ENCODE data around the gene YLPM1. TPM values are rescaled to one million over a fixed set of nuclear protein-coding genes. Genes with fewer than 3 reads are reported as not detected.

The YLPM1 gene
- total RNA-seq, 1 donor from 2014 or later: 91.2 TPM

- no peak for ATAC-seq
- intact Hi-C loops (cut with DNase I): no loop called here
- DNase-seq (ENCODE audit: low spot score): no peak
Observed at GRCh38 chr14:74786796-74787315, 23.7 kb downstream of the YLPM1 start.

- DNase-seq (ENCODE audit: low spot score) (no peak), ATAC-seq (no peak)
- intact Hi-C loops (cut with DNase I): no loop called here
Observed at GRCh38 chr14:74792249-74793039, 29.3 kb downstream of the YLPM1 start.

GRCh38 chr14:74793506-74794155, 30.5 kb downstream of the YLPM1 start:
- intact Hi-C loops (cut with DNase I): no loop called here
- ATAC-seq (no peak), DNase-seq (ENCODE audit: low spot score) (no peak)

GRCh38 chr14:74794947-74795346, 31.8 kb downstream of the YLPM1 start:
- ATAC-seq: no peak
- intact Hi-C loops (cut with DNase I): no loop called here
- DNase-seq (ENCODE audit: low spot score): no peak

GRCh38 chr14:74799765-74800164, 36.6 kb downstream of the YLPM1 start:
- no peak for DNase-seq (ENCODE audit: low spot score)
- no peak for ATAC-seq
- intact Hi-C loops (cut with DNase I): loop anchor here (10.0 kb wide), 1 partner anchor 195 kb away; no protein-coding TSS in a partner anchor

GRCh38 chr14:74800780-74801179, 37.7 kb downstream of the YLPM1 start:
- no peak for ATAC-seq
- intact Hi-C loops (cut with DNase I): loop anchor here (10.0 kb wide), 1 partner anchor 196 kb away; no protein-coding TSS in a partner anchor
- no peak for DNase-seq (ENCODE audit: low spot score)

- intact Hi-C loops (cut with DNase I): loop anchor here (10.0 kb wide), 1 partner anchor 197 kb away; no protein-coding TSS in a partner anchor
- ATAC-seq (no peak), DNase-seq (ENCODE audit: low spot score) (no peak)
Observed at GRCh38 chr14:74801396-74801795, 38.3 kb downstream of the YLPM1 start.

- intact Hi-C loops (cut with DNase I): loop anchor here (10.0 kb wide), 1 partner anchor 200 kb away; no protein-coding TSS in a partner anchor
- ATAC-seq: peak; percentile 65
- no peak for DNase-seq (ENCODE audit: low spot score)
Observed at GRCh38 chr14:74804219-74804825, 41.2 kb downstream of the YLPM1 start.

GRCh38 chr14:74807853-74808545, 44.9 kb downstream of the YLPM1 start:
- ATAC-seq (no peak), DNase-seq (ENCODE audit: low spot score) (no peak)
- intact Hi-C loops (cut with DNase I): loop anchor here (10.0 kb wide), 1 partner anchor 203 kb away; no protein-coding TSS in a partner anchor

- no peak for DNase-seq (ENCODE audit: low spot score)
- intact Hi-C loops (cut with DNase I): no loop called here
Observed at GRCh38 chr14:74816124-74816523, 53.0 kb downstream of the YLPM1 start.

GRCh38 chr14:74820288-74820687, 57.2 kb downstream of the YLPM1 start:
- ATAC-seq (no peak), DNase-seq (ENCODE audit: low spot score) (no peak)
- intact Hi-C loops (cut with DNase I): no loop called here

More at GRCh38 chr14:74816124-74816523, 53.0 kb downstream of the YLPM1 start:
- ATAC-seq: no peak

- DNase-seq (ENCODE audit: low spot score) (no peak), ATAC-seq (no peak)
- intact Hi-C loops (cut with DNase I): no loop called here
Observed at GRCh38 chr14:74821267-74821915, 58.3 kb downstream of the YLPM1 start.

GRCh38 chr14:74824997-74825396, 61.9 kb downstream of the YLPM1 start:
- ATAC-seq: no peak
- DNase-seq (ENCODE audit: low spot score): no peak
- intact Hi-C loops (cut with DNase I): loop anchor here (5.0 kb wide), 1 partner anchor 1708 kb away; no protein-coding TSS in a partner anchor

GRCh38 chr14:74826574-74826973, 63.5 kb downstream of the YLPM1 start:
- DNase-seq (ENCODE audit: low spot score) (no peak), ATAC-seq (no peak)
- intact Hi-C loops (cut with DNase I): loop anchor here (5.0 kb wide), 1 partner anchor 1709 kb away; no protein-coding TSS in a partner anchor

- intact Hi-C loops (cut with DNase I): loop anchor here (5.0 kb wide), 1 partner anchor 1712 kb away; no protein-coding TSS in a partner anchor
- DNase-seq (ENCODE audit: low spot score) (no peak), ATAC-seq (no peak)
Observed at GRCh38 chr14:74829251-74829650, 66.1 kb downstream of the YLPM1 start.

GRCh38 chr14:74832849-74833248, 69.7 kb downstream of the YLPM1 start:
- DNase-seq (ENCODE audit: low spot score): no peak
- intact Hi-C loops (cut with DNase I): no loop called here
- no peak for ATAC-seq

- DNase-seq (ENCODE audit: low spot score) (no peak), ATAC-seq (no peak)
- intact Hi-C loops (cut with DNase I): no loop called here
Observed at GRCh38 chr14:74834692-74835392, 71.7 kb downstream of the YLPM1 start.
